GM19452 (cell line): ENCODE measurements around the gene PTH1R.

ENCODE experiments used
- ATAC-seq: cut with Tn5 transposase; IDR thresholded peaks from one replicate; pipeline ENCODE4 v1.9.1; 2021; ENCODE audit not compliant: unreplicated experiment

Gene PTH1R

GRCh38 chr3:46881596-46882376 is 4.3 kb downstream of the PTH1R start:
- no peak for ATAC-seq

GRCh38 chr3:46882377-46883053 is 5.0 kb downstream of the PTH1R start:
- no peak for ATAC-seq

- ATAC-seq, result no peak
Observed at GRCh38 chr3:46883054-46883829, 5.7 kb downstream of the PTH1R start.

- no peak for ATAC-seq
Observed at GRCh38 chr3:46883830-46884185, 6.3 kb downstream of the PTH1R start.

- ATAC-seq, result no peak
Observed at GRCh38 chr3:46884427-46884826, 6.9 kb downstream of the PTH1R start.

GRCh38 chr3:46884929-46885328 is 7.4 kb downstream of the PTH1R start:
- no peak for ATAC-seq

GRCh38 chr3:46885612-46886011 is 8.1 kb downstream of the PTH1R start:
- ATAC-seq, result no peak

- no peak for ATAC-seq
Observed at GRCh38 chr3:46887980-46888494, 10.5 kb downstream of the PTH1R start.

- no peak for ATAC-seq
Observed at GRCh38 chr3:46888705-46889104, 11.2 kb downstream of the PTH1R start.

- no peak for ATAC-seq
Observed at GRCh38 chr3:46889381-46890110, 12.0 kb downstream of the PTH1R start.

- no peak for ATAC-seq
Observed at GRCh38 chr3:46890132-46890531, 12.6 kb downstream of the PTH1R start.

GRCh38 chr3:46891132-46891531 is 13.6 kb downstream of the PTH1R start:
- ATAC-seq, result no peak

- no peak for ATAC-seq
Observed at GRCh38 chr3:46892285-46893145, 15.0 kb downstream of the PTH1R start.

- ATAC-seq, result no peak
Observed at GRCh38 chr3:46893146-46893748, 15.7 kb downstream of the PTH1R start.

GRCh38 chr3:46893763-46894162 is 16.2 kb downstream of the PTH1R start:
- ATAC-seq, result no peak

GRCh38 chr3:46894256-46894655 is 16.7 kb downstream of the PTH1R start:
- no peak for ATAC-seq

GRCh38 chr3:46895204-46895660 is 17.7 kb downstream of the PTH1R start:
- ATAC-seq, result no peak

- no peak for ATAC-seq
Observed at GRCh38 chr3:46895761-46896160, 18.2 kb downstream of the PTH1R start.

- no peak for ATAC-seq
Observed at GRCh38 chr3:46896386-46896785, 18.9 kb downstream of the PTH1R start.

- ATAC-seq, result no peak
Observed at GRCh38 chr3:46897031-46897430, 19.5 kb downstream of the PTH1R start.
